HG03439 (cell line): ENCODE data around the gene USP12.
"Not testable (repeated sequence)": the region's sequence is repeated elsewhere in the genome, so short reads cannot be mapped to it uniquely, and the experiment has no call there.

Source experiments
- ATAC-seq: cut with Tn5 transposase; IDR thresholded peaks from one replicate; pipeline ENCODE4 v1.9.1; 2021; ENCODE audit warnings: mild to moderate bottlenecking, moderate library complexity; ENCODE audit not compliant: unreplicated experiment

The USP12 gene

DNA sequence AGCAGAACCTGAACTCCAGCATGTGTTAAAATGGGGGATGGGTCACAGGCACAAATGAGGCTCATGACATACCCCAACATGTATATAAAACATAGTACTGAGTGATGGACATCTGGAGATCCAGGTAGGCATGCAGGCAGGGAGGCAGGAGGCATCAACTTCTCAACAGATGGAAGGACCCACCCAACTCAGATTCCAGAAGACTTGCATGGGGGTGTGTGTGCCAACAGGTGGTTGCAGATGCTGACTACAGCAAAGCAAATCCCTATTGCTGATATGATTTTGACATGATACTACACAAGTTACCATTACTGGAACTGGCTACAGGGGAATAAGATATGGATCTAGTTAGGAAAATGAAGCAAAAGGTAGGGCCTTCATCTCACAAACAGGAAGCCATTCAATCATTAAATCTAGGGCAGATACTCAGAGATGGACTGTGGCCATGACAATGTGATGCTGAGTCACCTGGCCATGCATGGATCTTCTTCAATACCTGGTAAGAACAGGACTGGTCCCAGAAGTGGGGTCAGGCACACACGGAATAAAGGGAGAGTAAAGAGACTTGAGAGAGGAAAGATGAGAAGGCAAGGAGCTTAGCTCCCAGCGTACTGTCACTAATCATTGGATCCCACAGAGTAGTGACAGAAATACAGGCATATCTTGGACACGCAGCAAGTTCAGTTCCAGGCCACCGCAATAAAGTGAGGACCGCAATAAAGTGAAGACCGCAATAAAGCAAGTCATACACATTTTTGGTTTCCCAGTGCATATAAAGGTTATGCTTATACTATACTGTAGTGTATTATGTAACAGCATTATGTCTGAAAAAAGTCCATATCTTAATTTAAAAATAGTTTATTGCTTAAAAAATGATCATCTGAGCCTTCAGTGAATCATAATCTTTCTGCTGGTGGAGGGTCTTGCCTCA is 91.3 kb downstream of the USP12 start:
- no peak for ATAC-seq

DNA sequence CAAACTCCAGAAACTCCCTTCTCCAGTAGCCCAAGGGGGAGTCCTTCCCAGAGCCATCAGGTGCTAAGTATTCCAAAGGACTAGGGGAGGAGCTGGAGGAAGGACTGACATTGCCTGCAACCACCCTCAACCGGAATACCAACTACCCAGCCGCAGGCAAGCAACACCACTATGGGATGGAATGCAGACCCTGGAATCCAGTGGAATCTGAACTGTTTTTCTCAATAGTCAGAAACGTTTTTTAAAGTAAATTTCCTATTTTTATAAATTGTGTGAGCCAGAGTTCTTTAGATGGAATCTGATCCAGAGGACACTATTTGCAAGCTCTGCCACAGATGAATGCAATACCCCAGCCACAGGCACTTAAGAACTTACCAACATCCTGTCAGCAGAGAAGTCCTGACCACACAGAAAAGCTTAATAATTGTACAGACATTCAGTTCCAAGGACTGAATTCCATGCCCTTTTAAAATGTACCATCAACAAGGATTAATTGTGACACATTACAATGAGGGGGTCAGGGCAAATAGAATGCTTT is 92.1 kb downstream of the USP12 start:
- no peak for ATAC-seq

DNA sequence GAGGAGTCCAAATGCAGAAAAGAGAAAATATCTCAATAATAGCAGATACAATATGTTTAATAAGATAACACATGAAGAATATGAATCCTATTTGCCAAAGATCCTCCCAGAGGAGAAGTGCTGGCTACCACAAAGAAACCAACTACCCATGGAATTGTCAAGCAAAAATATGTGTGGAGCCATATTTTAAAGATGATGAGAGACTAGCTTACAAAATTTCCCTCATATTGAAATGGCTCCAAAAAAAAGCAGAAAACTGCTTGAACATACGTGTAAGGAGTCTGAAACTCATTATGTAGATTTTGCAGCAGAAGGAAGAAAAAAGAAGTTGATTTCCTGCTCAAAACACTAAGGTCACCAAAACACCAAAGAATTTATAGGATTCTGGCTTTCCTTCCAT is 94.2 kb downstream of the USP12 start:
- ATAC-seq, result no peak

DNA sequence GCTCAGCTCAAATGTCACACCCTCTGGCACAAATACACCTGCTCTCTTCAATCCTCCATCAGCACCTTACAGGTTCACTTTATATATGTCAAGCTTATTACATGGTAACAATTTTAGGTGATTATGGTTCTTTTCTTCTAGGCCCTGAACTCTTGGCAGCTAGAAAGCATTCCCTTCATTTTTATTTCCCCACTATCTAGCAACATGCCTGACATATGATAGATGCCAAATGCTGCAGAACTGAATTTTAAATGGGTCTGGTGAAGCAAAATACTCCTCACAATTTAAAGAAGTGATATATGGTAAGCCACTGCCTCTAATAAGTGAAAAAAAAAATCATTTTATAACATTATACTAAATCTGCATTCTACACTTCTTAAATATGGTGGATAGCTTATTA is 95.2 kb downstream of the USP12 start:
- ATAC-seq, result no peak

DNA sequence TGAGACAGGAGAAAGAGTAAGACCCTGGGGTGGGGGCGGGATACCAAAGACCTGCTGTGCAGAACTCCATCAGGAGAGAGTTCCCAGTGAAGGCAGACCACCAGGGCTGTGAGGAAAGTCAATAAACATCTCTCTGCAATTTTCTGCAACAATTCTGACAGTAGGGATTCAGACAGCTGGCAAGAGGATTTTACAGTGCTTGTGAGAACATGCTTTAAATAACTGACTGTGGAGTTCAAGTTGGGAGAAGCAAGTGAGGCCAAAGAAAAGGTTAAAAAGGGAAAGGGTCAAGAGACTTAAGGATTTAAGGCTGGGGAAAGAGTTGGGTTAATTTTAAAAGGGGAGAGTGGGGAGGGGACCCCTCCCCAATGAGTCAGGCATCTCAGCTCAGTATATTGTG is 98.4 kb downstream of the USP12 start:
- no peak for ATAC-seq

DNA sequence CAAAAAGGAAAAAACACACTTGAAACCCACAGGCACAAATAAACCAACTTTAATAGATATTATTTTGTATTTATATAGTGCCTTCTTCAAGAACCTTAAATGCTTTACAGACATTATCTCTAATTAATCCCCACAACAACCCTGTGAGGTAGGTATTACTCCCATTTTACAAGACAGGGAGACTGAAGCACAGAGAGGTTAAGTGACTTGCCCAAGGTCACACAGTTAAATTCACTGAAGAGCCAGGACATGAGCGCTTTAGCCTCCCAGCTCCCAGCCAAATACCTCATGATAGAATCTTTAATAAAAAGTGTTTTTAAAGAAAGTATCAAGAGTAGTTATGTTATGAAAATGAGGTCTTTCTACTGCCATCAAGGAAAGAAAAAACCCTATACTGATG is 105.5 kb downstream of the USP12 start:
- not testable (repeated sequence) for ATAC-seq

DNA sequence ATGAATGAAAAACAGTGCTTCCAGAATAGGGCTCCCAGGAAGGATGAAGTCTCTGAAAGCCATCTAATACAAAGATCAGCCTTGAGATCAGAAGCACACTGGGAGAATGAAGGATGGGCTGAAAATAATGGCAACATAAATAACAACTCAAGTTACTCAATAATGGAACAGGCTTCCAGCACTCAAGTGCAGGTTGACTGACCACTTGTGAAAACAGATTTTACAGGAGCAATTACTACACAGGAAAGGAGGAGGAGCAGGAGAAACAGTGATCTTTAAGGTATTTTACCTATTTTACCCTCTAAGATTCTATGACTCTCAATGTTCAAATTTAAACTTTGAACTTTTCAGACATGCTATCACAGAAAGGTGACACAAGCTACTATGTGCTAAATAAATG is 106.0 kb downstream of the USP12 start:
- no peak for ATAC-seq

DNA sequence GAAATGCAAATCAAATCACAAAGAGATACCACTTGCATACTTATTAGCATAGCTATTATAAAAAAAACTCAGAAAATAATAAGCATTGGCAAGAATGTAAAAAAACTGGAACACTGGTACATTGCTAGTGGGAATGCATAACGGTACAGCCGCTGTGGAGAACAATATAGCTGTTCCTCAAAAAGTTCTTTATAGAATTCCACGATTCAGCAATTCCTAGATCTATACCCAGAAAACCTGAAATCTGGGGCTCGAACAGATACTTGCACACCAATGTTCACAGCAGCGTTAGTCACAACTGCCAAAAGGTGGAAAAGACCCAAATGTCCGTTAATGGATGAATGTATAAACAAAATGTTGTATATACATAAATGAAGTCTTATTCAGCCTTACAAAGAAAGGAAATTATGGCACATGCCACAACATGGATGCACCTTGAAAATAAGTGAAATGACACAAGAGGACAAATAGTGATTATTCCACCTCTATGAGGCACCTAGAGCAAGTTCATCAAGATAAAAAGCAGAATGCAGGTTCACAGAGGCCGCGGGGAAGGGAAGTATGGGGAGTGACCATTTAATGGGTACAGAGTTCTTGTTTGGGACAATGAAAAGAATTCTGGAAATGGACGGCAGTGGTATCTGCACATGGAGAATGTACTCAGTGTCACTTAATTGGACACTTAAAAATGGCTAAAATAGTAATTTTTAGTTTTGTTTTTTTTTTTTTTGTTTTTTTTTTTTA is 107.2 kb downstream of the USP12 start:
- no peak for ATAC-seq

DNA sequence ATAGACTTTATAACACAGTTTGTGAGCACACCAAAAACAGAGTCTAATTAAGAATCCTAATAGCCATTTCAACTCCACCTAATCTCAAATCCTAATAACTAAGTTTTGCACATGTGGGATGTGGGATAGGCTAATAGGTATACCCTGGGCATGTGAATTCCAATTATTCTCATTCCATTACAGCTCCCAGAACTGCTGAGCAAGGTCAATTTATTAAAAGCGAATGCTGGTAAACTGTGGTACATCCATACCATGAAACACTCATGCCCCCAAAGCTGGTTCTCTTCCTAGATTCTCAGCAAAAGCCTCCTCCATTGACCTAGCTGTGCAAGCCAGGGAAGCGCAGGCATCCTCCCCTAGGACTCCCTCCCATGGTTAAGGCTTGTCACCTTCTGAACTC is 113.8 kb downstream of the USP12 start:
- ATAC-seq, result no peak

DNA sequence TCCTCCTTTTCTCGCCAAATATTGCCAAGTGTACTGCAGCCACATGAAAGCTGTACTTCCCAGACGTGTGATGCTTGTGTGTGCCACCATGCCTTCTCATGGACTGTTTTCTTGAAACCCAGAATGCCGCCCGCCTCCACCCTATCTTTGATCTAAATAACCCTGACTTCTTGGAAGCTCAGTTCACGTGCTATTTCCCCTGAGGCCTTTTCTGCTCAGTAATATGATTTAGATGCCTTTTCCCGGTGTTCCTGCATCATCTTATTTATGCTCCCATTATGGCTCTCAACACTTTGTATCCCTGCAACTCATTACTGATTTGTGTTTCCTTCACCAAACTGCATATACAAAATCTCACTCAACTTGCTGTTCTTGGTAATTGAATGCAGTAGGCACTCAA is 116.1 kb downstream of the USP12 start:
- no peak for ATAC-seq

DNA sequence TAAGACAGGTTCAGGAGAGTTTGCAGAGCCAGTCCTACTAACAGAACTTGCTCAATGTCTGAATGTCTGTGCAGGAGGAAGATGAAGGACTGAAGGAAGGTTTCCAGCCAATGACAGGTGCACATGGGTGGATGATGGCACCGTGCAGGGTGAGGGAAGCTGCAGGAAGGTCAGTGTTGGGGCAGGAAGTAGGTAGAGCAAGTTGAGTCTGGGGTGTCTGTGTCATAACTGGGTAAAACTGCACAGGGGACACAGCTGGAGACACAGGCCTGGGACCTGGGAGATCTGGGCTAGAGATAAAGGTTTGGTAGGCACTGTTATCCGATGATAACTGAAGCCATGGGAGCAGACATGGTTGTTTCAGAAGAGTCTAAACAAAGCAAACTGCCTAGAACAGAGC is 116.9 kb downstream of the USP12 start:
- no peak for ATAC-seq

DNA sequence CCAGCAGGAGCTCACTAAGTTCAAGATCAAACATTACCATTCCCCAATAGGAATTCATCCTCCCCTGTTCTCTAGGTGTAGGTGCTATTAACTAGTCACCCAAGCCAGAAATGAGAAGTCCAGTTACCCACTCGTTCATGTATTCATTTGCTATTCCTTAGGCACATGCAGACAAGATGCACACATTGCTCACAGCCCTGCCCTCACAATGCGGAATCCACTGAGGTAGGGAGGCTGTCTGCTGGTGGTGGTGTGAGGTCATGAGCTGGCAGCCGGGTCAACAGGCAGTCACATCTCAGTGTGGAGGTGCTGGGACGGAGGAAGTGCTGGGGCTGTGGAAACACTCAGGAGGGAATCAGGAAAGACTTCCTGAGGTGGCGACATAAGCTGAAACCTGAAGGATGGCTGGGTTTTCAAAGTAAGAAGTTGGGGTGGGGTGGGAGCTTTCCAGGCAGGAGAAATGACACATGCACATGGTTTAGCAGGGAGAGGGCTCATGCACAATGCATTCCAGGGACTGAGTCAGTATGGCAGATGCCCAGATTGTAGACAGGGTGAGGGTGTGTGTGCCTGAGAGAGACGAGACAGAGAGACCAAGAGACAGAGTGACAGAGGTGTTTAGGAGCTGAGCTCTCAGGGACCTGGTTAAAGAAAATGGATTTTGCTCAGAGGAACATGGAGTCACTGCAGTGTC is 117.6 kb downstream of the USP12 start:
- ATAC-seq, result no peak

DNA sequence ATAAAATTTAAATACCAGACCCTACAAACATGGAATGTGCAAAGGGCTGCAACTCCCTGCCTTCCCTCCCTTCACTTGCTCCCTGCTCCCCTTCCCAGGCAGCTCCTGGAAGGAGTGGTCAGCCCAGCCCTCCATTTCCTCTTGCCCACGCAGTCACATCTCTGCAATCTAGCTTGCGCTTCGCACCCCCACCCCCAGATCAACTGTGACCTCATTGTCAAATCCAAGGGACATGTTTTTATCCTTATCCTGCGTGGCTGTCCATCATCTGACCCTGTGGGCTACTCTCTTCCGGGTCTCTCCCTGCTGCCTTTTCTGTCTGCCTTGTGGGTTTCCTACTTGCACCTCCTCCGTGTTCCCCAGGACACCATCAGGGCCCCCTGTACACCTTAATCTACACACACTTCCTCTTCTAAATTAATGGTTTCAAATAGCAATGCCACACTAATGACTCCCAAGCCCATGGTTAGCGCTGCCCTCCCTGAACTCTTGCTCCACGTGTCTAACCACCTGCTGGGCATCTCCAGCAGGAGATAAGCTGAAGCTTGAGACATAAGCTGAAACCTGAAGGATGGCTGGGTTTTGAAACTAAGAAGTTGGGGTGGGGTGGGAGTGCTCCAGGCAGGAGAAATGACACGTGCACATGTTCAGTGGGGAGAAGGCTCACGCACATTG is 118.3 kb downstream of the USP12 start:
- no peak for ATAC-seq

DNA sequence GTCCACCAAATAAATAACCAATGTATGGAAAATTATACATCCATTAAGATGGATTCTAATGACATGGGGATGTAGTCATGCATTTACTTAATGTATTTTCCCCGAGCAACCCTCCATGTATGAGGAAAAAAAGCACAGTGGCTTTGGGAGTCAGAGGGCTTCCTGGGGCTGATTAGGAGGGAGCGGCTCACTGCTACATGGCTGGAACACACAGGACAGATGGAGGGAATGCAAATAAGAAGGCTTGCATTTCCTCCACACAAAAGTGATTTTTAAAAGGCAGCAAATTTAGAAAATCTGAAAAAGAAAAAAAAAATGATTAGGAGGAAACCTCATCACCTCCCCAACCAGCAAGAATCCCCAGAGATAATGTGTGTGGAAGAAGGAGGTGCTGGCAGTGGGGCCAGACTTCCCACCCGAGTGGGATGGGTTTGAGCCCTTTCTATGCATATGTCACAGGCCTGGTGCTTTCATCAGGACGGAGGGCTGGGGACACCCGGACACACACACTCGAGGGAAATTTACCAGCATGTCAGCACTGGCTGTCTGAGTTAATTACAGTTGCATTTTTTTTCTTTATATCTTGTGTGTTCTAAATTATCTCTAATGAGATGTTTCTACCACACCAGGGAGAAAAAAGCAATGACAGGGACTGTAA is 118.9 kb downstream of the USP12 start:
- no peak for ATAC-seq

DNA sequence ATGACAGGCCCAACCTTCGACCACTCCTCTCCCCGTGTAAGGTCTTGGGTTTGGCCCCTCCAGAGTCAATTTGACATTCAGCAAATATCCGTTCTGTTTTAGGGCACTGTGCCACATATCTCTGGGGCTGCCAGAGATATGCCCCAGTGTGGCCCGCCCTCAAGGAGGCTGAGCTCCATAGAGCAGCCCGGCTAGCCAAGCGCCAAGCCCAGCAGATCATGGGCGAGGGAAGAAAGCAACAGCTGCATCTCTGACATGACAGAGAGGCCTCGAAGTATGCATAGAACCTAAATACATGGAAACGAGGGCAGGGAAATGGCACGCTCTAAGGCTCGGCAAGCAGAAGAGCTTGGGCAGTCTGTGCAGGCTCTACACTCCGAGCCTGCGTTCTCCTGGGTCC is 124.5 kb downstream of the USP12 start:
- no peak for ATAC-seq

DNA sequence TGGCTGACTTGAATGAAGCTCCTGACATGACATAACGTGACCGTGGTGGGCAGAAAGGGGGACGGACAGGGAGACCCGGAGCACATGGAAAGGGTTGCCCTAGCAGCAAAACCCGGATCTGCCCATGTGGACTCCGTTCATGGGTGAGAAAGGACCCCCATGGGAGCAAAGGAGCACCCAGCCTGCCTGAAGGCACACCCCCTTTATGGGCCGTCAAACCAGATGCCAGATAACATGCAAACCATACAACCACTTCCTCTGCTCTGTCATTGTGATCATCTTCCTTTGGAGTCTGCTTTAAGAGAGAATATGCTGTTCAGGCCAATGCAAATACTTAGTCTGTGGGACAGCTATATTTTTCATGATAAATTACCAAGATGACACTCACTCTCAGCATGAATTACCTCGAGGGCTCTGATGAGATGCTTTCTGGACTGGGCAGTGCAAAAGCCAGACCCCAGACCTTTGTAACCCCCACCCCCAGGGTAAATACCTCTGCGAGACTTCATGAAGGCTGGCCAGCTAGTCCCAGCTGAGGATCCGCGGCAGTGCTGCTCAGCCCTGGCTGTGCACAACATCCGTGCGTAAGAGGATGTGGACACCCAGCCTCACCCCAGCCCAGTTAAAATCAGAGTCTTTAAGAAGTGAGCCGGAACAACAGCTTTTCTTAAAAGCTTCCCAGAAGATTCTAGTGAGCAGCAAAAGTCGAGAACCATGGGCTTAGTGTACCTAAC is 126.6 kb downstream of the USP12 start:
- no peak for ATAC-seq

DNA sequence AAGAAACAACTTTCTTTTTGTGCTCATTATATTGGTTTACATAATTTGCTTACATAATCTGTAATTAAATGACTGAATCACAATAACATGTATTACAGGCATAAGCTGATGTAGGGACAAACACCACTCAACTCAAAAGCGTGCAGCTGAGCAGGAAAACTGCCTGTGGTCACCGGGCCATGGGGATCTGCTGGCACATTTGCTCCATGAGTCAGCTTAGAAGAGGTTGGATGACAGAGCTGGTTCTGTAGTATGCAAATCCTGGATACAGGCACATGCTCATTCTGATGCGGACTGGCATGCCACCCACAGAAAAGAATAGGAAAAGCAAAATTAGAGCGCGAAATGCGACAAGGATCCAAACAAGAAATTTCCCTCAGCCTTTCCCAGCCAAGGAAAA is 128.6 kb downstream of the USP12 start:
- no peak for ATAC-seq

DNA sequence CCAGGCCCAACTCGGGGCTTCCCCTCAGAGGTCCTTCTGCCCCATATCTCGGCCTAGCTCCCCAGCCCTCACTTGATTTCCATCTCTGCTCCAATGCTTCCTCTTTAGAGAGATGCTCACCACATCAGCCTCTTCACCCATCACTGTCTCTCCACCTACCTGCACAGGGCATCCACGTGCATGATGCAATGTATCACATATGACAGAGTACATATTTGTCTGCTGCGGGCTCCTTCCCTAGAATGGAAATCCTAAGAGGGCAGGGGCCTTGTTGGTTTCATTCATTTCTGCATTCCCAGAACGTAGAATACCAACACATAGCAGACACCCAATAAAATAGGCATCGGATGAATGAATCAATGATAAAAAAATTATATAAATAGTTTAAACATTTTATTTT is 130.3 kb downstream of the USP12 start:
- no peak for ATAC-seq

DNA sequence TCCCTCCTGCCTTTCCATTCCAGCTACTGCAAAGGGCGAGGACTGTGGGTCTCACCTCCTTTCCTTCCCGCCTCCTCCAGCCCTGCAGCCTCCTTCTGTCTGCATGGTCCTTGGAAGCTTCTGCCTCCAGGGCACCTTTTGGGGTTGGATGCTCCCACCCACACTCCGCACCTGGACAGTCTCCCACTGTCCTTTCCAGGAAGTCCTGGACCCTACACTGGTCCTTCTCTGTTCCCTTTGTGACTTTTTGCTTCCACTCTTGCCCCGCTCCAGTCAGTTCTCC is 130.8 kb downstream of the USP12 start:
- ATAC-seq, result no peak

DNA sequence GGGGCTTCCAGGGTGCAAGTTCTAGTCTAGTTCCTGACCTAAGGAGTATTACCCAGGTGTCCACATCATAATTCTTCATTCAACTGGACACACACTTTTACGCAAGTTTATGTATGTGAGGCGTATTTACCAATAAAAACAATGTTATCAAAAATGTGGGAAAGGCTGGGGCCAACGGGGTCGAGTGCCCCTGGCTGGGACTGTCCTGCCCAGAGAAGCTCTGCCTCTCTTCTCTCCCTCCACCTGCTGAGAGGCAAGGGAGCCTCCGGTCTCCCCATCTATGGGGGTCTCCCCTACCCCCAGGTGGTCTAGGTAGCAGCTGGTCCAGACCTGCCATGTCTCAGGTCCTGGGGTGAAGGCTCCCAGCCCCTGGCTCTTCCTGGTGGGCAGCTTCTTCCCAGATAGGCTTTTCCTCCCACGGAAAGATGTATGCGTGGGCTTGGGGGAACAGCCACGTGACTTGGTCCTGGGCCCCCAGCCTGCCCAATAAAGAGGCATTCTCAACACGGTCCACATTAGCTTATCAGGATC is 132.4 kb downstream of the USP12 start:
- no peak for ATAC-seq
